ENCODE results near the gene PCDHA13. TPM values are rescaled to one million over a fixed set of nuclear protein-coding genes. Genes with fewer than 3 reads are reported as not detected.

The PCDHA13 gene, protein sequence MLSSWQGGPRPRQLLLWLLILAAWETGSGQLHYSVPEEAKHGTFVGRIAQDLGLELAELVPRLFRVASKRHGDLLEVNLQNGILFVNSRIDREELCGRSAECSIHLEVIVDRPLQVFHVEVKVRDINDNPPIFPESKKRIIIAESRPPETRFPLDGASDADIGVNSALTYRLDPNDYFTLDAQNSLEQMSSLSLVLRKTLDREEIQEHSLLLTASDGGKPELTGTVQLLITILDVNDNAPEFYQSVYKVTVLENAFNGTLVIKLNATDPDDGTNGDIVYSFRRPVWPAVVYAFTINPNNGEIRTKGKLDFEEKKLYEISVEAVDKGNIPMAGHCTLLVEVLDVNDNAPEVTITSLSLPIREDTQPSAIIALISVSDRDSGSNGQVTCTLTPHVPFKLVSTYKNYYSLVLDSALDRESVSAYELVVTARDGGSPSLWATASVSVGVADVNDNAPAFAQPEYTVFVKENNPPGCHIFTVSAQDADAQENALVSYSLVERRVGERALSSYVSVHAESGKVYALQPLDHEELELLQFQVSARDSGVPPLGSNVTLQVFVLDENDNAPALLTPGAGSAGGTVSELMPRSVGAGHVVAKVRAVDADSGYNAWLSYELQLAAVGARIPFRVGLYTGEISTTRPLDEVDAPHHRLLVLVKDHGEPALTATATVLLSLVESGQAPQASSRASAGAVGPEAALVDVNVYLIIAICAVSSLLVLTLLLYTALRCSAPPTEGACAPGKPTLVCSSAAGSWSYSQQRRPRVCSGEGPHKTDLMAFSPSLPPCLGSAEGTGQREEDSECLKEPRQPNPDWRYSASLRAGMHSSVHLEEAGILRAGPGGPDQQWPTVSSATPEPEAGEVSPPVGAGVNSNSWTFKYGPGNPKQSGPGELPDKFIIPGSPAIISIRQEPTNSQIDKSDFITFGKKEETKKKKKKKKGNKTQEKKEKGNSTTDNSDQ
- 12.7 and 31.9 TPM in 2 replicates for polyA plus RNA-seq

DNA sequence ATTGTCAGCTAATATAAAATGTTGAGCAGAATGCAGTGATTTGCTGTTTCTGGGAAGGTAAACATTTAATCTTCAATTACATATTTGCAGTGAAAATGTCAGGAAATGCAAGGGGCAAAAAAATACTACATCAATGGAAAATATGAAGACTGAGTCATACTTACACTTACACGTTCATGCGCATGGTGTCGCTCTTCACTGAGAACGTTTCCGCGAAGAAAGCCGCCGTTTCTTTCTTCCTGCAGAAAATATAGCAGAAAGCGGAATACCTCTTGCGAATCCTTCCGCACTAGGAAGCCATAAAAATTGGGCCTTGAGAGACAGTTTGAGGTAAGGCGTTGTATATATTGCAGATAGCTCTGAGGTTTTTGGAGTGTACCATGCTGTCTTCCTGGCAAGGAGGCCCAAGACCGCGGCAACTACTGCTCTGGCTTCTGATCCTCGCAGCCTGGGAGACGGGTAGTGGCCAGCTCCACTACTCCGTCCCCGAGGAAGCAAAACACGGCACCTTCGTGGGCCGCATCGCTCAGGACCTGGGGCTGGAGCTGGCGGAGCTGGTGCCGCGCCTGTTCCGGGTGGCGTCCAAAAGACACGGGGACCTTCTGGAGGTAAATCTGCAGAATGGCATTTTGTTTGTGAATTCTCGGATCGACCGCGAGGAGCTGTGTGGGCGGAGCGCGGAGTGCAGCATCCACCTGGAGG is at the start of gene PCDHA13:
Gene PCDHA13 (plus strand): TSS at position 236 of the 702 bp plus-strand sequence. CDS start 145 bp downstream, at position 381.

DNA sequence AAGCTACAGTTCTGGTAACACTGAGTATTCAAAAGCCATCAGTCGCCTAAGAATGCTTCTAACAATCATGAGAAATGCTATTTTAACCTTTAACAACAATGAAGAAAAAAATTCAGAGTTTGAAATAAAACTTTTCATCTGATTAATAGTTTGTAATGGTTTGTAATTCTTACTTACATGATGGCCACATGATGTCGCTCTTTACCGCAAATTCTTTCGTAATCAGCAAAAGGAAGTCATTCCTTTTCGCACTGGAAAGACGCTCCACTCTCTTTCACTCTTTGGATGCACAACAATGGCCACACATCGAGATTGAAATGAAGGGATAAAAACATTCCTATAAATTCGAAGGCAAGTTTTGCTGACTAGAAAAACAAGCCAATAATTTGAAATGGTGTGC is 47.9 kb upstream of the PCDHA13 start, which contains the start of gene PCDHA7:
Gene PCDHA7 (plus strand): TSS at position 277 of the 400 bp plus-strand sequence. CDS start 115 bp downstream, at position 392.

DNA sequence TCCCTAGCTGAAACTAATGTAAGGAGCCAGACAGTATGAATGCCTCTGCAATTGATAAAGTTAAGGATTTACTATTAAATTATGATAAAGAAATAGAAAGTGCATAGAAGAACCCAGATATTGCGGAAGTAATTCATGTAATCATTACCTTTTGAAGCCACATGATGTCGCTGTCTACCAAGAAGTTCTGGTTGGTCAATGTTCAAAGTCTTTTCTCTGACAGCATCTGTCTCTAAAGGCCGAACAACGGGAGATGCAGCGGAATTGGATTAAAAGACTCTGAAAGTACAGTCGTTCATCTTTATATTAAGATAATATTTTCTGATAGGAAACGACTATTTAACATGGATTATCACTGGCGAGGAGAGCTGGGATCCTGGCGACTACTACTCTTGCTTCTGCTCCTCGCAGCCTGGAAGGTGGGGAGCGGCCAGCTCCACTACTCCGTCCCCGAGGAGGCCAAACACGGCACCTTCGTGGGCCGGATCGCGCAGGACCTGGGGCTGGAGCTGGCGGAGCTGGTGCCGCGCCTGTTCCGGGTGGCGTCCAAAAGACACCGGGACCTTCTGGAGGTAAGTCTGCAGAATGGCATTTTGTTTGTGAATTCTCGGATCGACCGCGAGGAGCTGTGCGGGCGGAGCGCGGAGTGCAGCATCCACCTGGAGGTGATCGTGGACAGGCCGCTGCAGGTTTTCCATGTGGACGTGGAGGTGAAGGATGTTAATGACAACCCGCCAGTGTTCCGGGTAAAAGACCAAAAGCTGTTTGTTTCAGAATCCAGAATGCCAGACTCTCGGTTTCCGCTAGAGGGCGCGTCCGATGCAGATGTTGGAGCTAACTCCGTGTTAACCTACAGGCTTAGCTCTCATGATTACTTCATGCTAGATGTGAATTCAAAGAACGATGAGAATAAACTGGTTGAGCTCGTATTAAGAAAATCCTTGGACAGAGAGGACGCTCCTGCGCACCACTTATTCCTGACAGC is 40.7 kb upstream of the PCDHA13 start, which contains the start of gene PCDHA8:
Gene PCDHA8 (plus strand): TSS at position 210 of the 985 bp plus-strand sequence. CDS start 135 bp downstream, at position 345.

DNA sequence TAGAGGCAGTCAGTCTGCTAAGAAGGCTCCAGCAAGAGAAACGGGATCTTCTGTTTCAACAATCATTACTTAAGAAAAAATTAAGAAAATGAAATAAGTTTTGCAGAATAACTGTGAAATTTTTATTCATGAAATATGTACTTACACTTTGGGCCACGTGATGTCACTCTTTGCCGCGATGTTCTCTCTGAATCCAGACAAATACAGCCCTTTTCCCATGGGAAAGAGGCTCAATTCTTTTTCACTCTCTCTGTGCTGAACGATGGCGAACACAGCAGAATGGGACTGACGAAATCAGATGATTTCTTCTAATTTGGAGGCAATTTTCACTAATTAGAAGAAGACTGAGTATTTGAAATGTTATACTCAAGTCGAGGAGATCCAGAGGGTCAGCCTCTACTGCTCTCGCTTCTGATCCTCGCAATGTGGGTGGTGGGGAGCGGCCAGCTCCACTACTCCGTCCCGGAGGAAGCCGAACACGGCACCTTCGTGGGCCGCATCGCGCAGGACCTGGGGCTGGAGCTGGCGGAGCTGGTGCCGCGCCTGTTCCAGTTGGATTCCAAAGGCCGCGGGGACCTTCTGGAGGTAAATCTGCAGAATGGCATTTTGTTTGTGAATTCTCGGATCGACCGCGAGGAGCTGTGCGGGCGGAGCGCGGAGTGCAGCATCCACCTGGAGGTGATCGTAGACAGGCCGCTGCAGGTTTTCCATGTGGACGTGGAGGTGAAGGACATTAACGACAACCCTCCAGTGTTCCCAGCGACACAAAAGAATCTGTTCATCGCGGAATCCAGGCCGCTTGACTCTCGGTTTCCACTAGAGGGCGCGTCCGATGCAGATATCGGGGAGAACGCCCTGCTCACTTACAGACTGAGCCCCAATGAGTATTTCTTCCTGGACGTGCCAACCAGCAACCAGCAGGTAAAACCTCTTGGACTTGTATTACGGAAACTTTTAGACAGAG is 33.5 kb upstream of the PCDHA13 start, which contains the start of gene PCDHA9:
Gene PCDHA9 (plus strand): TSS at position 244 of the 964 bp plus-strand sequence. CDS start 114 bp downstream, at position 358.

DNA sequence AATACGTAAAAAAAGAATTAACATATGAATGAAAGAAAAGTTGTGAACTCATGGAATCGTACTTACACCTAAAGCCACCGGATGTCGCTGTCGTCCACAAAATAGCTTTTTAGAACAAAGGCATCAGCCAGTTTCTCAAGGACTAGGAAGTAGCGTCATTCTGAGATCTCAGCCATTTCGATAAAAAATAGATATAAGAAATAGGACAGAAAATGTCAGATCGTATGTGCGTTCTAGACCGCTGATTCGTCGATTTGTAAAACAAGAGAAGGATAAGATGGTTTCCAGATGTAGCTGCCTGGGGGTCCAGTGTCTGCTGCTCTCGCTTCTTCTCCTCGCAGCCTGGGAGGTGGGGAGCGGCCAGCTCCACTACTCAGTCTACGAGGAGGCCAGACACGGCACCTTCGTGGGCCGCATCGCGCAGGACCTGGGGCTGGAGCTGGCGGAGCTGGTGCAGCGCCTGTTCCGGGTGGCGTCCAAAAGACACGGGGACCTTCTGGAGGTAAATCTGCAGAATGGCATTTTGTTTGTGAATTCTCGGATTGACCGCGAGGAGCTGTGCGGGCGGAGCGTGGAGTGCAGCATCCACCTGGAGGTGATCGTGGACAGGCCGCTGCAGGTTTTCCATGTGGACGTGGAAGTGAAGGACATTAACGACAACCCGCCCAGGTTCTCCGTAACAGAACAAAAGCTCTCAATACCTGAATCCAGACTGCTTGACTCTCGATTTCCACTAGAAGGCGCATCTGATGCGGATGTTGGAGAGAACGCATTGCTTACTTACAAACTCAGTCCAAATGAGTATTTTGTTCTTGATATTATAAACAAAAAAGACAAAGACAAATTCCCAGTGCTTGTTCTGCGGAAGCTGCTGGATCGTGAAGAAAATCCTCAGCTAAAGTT is 25.9 kb upstream of the PCDHA13 start, which contains the start of gene PCDHA10:
Gene PCDHA10 (plus strand): TSS at position 126 of the 903 bp plus-strand sequence. CDS start 152 bp downstream, at position 278.

DNA sequence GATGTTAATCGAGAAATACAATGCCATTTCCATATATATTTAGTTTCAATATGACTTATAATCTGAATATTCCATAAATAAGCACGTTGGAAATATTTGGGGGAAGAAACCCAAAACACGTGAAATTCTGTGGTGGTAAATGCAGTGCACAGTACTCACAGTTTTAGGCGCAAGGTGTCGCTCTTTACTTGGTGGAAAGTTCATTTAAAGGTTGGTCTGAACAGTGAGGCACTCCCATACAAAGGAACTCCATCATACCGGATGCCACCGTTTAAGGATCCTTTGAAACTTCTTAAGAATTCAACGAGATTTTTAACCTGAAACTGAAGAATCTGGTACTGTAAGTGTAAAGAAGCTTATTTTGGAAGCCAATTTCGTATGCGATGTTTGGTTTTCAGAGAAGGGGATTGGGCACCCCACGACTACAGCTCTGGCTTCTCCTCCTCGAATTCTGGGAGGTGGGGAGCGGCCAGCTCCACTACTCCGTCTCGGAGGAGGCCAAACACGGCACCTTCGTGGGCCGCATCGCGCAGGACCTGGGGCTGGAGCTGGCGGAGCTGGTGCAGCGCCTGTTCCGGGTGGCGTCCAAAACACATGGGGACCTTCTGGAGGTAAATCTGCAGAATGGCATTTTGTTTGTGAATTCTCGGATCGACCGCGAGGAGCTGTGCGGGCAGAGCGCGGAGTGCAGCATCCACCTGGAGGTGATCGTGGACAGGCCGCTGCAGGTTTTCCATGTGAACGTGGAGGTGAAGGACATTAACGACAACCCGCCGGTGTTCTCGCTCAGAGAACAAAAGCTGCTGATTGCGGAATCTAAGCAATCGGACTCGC is 13.0 kb upstream of the PCDHA13 start, which contains the start of gene PCDHA11:
Gene PCDHA11 (plus strand): TSS at position 237 of the 834 bp plus-strand sequence. CDS start 147 bp downstream, at position 384.

DNA sequence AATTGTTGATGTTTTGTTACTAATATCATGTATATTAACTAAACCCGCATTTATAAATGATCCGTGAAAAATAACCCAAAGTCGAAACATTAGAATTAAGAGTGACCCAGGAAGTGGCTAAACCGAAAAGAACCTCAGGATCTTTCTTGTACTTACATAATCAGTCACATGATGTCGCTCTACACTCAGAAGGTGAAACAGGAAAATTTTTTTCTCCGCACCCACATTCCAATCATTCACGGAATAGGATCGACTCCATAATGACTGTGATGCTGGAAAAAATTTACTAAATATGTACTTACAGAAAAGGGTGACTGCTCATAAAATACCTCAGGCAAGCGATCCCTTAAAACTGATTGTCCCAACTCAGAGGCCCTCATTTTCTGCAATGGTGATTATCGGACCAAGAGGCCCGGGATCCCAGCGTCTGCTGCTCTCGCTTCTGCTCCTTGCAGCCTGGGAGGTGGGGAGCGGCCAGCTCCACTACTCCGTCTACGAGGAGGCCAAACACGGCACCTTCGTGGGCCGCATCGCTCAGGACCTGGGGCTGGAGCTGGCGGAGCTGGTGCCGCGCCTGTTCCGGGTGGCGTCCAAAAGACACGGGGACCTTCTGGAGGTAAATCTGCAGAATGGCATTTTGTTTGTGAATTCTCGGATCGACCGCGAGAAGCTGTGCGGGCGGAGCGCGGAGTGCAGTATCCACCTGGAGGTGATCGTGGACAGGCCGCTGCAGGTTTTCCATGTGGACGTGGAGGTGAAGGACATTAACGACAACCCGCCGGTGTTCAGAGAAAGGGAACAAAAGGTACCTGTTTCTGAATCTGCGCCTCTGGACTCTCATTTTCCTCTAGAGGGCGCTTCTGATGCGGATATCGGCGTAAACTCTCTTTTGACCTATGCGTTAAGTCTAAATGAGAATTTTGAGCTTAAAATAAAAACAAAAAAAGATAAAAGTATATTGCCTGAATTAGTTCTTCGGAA is 6.5 kb upstream of the PCDHA13 start, which contains the start of gene PCDHA12:
Gene PCDHA12 (plus strand): TSS at position 224 of the 981 bp plus-strand sequence. CDS start 165 bp downstream, at position 389.

DNA sequence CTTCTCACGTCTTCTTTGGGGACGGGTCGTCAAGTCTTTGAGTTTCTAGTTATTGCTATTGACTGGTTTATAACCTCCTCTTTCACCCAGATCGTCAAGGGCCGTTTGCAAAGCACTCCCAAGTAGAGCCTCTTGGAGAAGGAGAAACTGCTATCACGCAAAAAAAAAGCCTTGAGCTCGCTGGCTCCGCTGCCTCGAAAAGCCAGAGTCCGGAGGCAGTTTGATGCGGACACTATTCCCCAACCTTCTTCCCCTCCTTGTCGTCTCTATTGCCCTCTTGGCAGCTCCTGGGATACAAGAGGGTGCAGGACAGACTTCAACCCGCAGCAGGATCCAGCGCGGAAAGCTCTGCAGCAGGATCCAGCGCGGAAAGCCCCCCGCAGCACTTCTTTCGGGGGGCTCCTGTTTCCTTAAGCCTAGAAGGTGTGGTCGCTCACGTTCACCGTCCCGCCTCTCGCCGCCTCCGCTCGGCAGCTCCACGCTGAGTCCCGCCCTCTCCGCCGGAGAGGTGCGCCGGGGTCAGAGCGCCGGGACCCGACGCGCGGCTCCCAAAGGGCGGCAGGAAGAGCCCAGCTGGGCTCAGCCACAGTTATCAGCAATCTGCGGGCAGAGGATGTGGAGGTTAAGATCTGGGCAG is 44.0 kb downstream of the PCDHA13 start, which contains the start of gene PCDHAC1:
Gene PCDHAC1 (plus strand): TSS at position 494 of the 637 bp plus-strand sequence. CDS start 594 bp downstream, outside the sequence.

Other genes with a start within 250 kb of the PCDHA13 start
- 3.2 and 5.5 TPM in 2 replicates for gene CD14, start 248.9 kb upstream of the PCDHA13 start, polyA plus RNA-seq
- gene TMCO6, start 242.7 kb upstream of the PCDHA13 start, polyA plus RNA-seq = 0.35 TPM in 1 of 2 replicates, not detected in the other
- 580 and 589 TPM in 2 replicates for gene NDUFA2, start 234.5 kb upstream of the PCDHA13 start, polyA plus RNA-seq
- gene IK, start 234.3 kb upstream of the PCDHA13 start, polyA plus RNA-seq = 95.1 and 132 TPM in 2 replicates
- 5.1 and 5.7 TPM in 2 replicates for gene WDR55, start 217.2 kb upstream of the PCDHA13 start, polyA plus RNA-seq
- gene DND1, start 208.5 kb upstream of the PCDHA13 start, polyA plus RNA-seq = not detected in 2 replicates
- gene HARS1, start 190.8 kb upstream of the PCDHA13 start, polyA plus RNA-seq = 68.3 and 76.9 TPM in 2 replicates
- 9.2 and 12.1 TPM in 2 replicates for gene HARS2, start 190.7 kb upstream of the PCDHA13 start, polyA plus RNA-seq
- 44.8 and 45.9 TPM in 2 replicates for gene ZMAT2, start 181.7 kb upstream of the PCDHA13 start, polyA plus RNA-seq
- gene PCDHA1, start 96.0 kb upstream of the PCDHA13 start, polyA plus RNA-seq = 5.3 and 10.1 TPM in 2 replicates
- gene PCDHA2, start 87.3 kb upstream of the PCDHA13 start, polyA plus RNA-seq = not detected in 2 replicates
- gene PCDHA3, start 81.1 kb upstream of the PCDHA13 start, polyA plus RNA-seq = 3.8 TPM in 1 of 2 replicates, not detected in the other
- gene PCDHA4, start 75.1 kb upstream of the PCDHA13 start, polyA plus RNA-seq = 0.62 and 10.7 TPM in 2 replicates
- gene PCDHA5, start 60.5 kb upstream of the PCDHA13 start, polyA plus RNA-seq = 1.5 and 6.3 TPM in 2 replicates
- 4.0 and 5.4 TPM in 2 replicates for gene PCDHA6, start 54.2 kb upstream of the PCDHA13 start, polyA plus RNA-seq
- gene PCDHA7, start 47.9 kb upstream of the PCDHA13 start, polyA plus RNA-seq = 0.39 and 0.71 TPM in 2 replicates
- 1.4 TPM in 1 of 2 replicates, not detected in the other for gene PCDHA8, start 40.9 kb upstream of the PCDHA13 start, polyA plus RNA-seq
- gene PCDHA9, start 33.7 kb upstream of the PCDHA13 start, polyA plus RNA-seq = 0.07 and 0.16 TPM in 2 replicates
- gene PCDHA10, start 26.2 kb upstream of the PCDHA13 start, polyA plus RNA-seq = 13.4 and 23.1 TPM in 2 replicates
- 2.2 and 2.8 TPM in 2 replicates for gene PCDHA11, start 13.2 kb upstream of the PCDHA13 start, polyA plus RNA-seq
- gene PCDHA12, start 6.8 kb upstream of the PCDHA13 start, polyA plus RNA-seq = 1.1 and 1.2 TPM in 2 replicates
- 11.6 and 30.0 TPM in 2 replicates for gene PCDHAC1, start 44.2 kb downstream of the PCDHA13 start, polyA plus RNA-seq
- 22.6 and 36.9 TPM in 2 replicates for gene PCDHAC2, start 84.4 kb downstream of the PCDHA13 start, polyA plus RNA-seq
- gene PCDHB1, start 169.2 kb downstream of the PCDHA13 start, polyA plus RNA-seq = not detected in 2 replicates
- 4.7 and 8.3 TPM in 2 replicates for gene PCDHB2, start 212.5 kb downstream of the PCDHA13 start, polyA plus RNA-seq
- 3.7 and 7.5 TPM in 2 replicates for gene PCDHB3, start 218.3 kb downstream of the PCDHA13 start, polyA plus RNA-seq
- gene PCDHB4, start 239.7 kb downstream of the PCDHA13 start, polyA plus RNA-seq = 6.0 and 16.8 TPM in 2 replicates